HG03342 (cell line): ENCODE data around the gene GALNT13.

Experiments used
- ATAC-seq: cut with Tn5 transposase; IDR thresholded peaks from one replicate; pipeline ENCODE4 v1.9.1; 2021; ENCODE audit warnings: mild to moderate bottlenecking, moderate library complexity; ENCODE audit not compliant: unreplicated experiment

The GALNT13 gene

GRCh38 chr2:153940511-153940910 lies 68.8 kb downstream of the GALNT13 start:
- no peak for ATAC-seq

DNA sequence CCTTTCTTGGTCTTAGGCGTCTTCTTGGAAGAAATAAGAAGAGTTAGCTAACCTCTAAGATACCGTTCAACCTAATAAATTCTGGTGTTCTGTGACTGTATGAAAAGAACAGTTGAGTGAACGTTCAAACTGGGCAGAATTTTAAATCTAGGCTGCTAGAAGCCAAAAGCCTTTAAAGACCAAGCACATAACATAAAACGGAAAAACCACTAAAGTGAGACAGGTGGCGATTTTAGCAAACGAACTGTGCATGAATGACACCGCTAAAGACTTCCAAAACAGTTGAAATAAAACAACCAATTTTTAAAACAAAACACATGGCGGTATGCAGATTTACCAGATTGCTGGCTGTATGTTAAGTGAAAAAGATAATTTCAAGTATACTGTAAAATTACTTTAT lies 73.1 kb downstream of the GALNT13 start:
- no peak for ATAC-seq

DNA sequence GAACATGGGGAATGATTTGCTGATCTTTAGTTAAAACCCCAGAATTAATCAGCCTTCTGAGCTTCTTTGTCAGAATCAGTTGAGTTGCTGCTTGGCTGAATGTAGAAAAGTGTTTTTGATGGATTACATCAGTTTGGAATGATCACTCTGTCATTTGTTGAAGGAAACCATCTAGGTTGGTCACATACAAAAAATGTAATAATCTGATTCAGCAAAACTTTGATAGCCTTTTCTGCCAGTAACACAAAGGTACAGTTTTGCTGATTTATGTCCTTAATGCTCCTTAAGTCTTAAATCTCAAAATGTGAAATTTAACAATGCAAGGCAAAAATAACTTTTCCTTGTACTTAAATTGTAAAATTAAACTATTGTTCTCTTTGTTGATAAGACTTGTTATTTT lies 74.3 kb downstream of the GALNT13 start:
- no peak for ATAC-seq

GRCh38 chr2:153953761-153954160 lies 82.0 kb downstream of the GALNT13 start:
- ATAC-seq, result no peak

DNA sequence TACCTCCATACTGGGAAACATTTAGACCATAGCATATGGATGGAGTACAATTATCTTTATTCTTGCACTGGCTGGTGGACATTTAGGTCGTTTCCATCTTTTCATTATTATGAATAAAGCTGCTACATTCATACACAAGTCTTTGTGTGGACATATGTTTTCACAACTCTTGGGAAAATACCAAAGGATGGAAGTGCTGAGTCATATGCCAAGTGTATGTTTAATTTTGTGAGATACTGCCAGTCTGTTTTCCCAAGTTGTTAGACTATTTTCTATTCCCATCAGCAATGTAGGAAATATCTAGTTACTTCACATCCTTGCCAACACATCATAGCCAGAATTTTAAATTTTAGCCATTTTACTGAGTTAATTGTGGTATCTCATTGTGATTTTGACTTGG lies 91.5 kb downstream of the GALNT13 start:
- no peak for ATAC-seq

GRCh38 chr2:153967248-153967973 lies 95.7 kb downstream of the GALNT13 start:
- no peak for ATAC-seq

DNA sequence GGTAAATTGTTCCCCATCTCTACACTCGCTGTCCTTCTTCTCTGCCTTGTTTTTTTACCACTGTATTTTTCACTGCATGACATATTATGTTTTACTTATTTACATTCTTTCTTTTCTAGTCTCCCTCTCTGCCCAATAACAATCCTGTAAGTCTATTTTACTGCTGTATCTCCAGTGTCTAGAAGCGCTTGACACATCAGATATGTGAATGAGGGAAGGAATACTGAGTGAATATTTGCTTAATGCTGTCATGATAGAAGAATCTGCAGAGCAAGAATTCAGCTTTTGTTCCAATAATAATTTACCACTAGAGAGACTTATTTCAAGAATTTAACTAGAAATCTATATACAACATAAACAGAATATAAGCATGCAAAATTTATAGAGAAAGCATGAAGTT lies 99.5 kb downstream of the GALNT13 start:
- ATAC-seq, result no peak

- ATAC-seq, result no peak
Measured at GRCh38 chr2:153971855-153972254, 100.1 kb downstream of the GALNT13 start.

GRCh38 chr2:153972412-153972811 lies 100.7 kb downstream of the GALNT13 start:
- ATAC-seq, result no peak

DNA sequence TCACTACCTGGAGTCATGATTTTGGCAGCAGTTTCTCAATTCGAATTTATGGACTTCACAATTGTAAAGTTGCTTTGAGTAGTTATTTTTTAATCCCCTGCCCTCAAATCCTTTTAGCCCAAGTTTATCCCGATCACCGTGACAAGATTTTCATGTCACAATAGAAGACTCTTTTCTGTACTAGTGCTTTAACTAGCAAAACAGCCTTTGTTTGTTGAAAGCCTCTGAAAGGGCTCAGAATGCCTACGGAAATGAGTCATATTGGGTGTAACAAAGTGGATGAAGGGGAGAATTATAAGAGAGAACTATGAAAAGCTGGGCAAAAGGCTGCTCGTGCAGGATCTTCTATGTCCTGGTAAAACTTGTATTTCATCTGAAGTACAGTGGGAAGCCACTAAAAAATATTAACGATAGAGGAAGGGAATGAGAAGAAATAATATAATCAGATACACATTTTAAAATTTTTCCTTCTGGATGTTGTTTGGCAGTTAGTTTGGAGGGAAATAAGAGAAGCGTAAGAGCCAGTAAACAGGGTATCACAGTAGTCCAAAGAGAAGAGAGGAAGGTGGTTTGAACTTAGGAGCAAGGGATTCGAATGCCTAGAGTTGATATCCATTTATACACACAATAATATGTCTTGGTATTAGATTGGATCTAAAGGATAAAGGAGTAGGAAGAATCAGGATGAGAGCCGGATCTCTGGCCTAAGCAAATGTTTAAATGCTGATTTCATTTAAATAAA lies 114.9 kb downstream of the GALNT13 start:
- ATAC-seq, result no peak

DNA sequence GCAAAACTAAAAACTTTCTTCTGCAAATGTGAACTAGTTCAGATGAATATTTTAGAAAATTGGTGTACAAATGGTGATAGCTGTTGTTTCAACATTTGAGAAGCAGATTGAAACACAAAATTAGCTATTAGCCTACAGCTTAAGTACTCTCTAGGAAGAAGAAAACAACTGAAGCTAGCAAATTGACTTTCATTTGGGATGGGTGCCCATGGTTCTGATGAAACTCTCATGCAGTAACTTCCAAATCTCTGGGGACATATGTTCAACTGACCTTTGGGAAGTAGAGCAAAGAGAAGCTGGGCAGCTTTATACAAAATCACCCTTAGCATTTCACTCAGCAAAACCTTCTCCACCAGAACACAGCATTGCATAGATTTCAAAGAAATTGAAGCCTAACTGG lies 119.0 kb downstream of the GALNT13 start:
- no peak for ATAC-seq

GRCh38 chr2:154013514-154013913 lies 141.8 kb downstream of the GALNT13 start:
- ATAC-seq, result no peak

DNA sequence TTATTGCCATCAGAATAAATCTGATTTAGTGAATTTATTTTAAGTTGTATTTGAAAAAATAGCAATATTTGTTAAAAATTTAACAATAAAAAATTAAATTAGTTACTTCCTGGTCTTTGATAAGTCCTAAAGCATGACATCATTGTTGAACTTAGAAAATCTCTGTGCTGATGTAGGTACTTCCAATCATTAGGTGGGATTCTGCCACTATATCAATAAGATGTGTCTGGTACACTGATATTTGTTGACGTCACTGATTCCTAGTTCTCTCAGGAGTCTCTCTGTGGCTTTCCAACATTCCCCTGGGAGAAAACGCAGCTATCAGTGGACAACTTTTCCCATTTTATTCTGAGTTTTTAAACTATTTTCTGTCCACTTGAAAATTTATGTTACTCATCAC lies 143.5 kb downstream of the GALNT13 start:
- no peak for ATAC-seq

DNA sequence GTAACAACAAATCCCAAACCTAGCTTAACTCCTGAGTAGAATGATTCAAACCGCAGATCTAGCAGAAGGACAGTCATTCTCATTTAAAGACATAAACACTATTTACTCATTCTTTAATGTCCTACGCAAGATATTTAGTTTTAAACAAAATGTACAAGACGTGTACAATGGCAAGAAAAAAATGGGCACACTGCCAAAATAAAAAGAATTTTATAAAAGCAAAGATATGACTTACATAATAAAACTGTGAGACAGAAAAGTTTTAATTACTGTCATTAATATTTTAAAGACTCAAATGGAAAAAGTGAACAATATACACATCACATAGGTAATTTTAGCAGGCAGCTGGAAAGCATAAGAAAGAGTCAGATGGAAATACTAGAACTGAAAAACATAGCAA lies 157.8 kb downstream of the GALNT13 start:
- ATAC-seq, result no peak

DNA sequence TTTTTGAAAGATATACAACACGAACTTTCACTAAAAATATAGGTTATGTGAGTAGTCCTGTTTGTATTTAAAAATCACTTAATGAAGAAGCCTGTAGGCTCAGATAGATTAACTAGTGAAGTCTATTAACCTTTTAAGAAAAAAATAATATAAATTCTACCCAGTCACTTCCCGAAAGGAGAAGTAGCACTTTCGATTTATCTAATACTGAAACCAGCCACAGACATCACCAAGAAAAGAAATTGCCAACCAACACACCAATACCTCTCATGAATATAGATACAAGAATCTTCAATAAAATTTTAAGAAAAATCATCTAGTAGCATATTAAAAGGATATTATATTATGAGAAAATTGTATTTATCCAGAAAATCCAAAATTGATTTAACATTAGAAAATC lies 160.5 kb downstream of the GALNT13 start:
- peak; percentile 89 for ATAC-seq

DNA sequence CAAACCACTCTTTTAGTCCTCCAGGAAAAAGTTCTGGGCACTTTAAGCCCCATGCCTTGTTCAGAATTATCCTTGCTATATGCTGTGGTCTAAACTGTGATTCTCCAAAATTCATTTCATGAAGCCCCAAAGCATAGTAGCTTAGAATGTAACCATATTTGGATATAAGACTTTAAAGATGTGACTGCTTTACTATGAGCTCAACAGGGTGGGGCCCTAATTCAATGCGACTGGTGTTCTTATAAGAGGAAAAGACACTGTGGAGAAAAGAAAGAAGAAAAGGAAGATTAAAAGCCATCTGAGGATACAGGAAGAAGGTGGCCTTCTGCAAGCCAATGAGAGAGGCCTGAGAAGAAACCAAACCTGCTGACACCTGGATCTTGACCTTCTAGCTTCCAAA lies 174.8 kb downstream of the GALNT13 start:
- no peak for ATAC-seq

DNA sequence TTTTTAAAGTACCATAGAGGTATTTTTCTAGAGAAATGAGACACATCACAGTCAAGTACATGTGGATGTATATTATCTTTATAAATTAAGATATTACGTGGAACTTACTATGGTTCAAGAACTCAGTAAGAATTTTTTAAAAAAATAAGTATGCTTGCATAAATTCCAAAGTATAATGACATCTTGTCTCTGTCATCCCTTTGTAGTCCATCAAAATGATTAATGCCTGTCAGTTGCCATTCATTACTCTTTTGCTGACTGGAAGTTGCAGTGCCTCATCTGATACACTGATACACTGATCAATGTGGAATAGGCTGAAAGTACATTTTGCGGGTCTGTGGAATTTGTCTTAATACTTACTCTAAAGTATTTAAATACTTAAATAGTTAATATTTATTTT lies 177.2 kb downstream of the GALNT13 start:
- ATAC-seq, result no peak

- no peak for ATAC-seq
Measured at GRCh38 chr2:154049561-154049960, 177.8 kb downstream of the GALNT13 start.

- no peak for ATAC-seq
Measured at GRCh38 chr2:154067124-154067523, 195.4 kb downstream of the GALNT13 start.

DNA sequence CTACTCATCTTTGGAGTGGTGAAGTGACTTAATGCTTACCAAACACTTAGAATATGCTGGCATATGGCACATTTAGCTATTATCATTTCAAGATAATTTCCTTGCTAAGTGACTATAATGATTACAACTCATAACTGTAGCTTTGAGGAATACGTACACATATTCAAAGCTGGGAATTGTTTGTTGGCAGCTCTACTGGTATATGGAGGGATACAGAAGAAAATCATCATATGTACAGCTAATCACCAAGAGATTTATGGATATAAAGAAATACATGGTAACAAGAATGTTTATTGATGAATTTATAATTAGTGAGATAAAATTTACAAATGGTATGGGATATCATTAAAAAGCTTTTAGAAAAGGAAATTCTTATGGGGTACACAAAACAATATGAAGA lies 207.2 kb downstream of the GALNT13 start:
- ATAC-seq, result no peak

GRCh38 chr2:154092571-154092970 lies 220.8 kb downstream of the GALNT13 start:
- no peak for ATAC-seq

DNA sequence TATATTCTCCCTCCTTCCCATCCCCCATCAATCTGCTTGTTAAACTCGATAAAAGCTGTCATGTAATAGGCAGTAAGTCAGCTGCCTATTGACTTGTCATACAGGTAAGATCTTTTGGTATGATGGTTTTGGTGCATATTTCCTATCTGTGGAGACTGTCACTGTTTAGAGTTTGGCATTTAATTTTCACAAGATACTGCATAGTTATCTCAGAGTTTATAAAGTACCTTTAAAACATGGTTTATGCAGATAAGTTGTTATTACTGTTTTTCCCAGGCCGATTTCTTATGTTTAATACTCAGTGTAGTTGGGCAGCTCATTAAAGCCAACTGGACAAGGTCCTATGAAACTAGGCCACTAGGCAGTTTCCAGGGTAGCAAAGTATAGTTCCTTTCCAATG lies 222.1 kb downstream of the GALNT13 start:
- no peak for ATAC-seq
